Non-pigmented ciliary epithelial cell (primary cell): ENCODE measurements around the gene SHLD1.
"Not testable (repeated sequence)": the region's sequence is repeated elsewhere in the genome, so short reads cannot be mapped to it uniquely, and the experiment has no call there.

Experiments used
- DNase-seq: peaks from one replicate; pipeline ENCODE4 v3.0.0-alpha.2; 2010; ENCODE audit warnings: low read depth

Gene SHLD1

GRCh38 chr20:5735845-5736510 lies 14.2 kb upstream of the SHLD1 start:
- DNase-seq: no peak

DNA sequence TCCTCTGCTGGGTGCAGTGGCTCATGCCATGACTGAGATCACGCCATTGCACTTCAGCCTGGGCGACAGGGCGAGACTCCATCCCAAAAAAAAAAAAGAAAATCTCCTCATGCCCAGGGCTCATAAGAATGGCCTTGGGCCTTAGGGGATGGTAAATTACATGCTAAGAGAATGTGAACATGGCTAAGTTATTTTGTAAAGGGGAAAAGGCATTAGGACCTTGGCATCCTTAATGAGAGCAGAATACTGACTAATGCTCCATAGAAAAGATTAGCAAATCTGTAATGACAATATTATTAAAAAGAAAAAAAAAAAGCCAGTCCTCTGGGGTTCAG lies 12.6 kb upstream of the SHLD1 start:
- DNase-seq: no peak

GRCh38 chr20:5737966-5738365 lies 12.2 kb upstream of the SHLD1 start:
- no peak for DNase-seq

DNA sequence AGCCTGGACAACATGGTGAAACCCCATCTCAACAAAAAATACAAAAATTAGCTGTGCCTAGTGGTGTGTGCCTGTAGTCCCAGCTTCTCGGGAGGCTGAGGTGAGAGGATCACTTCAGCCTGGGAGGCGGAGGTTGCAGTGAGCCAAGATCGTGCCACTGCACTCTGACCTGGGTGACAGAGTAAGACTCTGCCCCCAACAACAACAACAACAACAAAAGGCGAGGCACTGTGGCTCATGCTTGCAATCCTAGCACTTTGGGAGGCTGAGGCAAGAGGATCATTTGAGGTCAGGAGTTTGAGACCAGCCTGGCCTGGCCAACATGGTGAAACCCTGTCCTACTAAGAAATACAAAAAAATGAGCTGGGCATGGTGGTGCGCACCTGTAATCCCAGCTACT lies 9.6 kb upstream of the SHLD1 start:
- DNase-seq: not testable (repeated sequence)

DNA sequence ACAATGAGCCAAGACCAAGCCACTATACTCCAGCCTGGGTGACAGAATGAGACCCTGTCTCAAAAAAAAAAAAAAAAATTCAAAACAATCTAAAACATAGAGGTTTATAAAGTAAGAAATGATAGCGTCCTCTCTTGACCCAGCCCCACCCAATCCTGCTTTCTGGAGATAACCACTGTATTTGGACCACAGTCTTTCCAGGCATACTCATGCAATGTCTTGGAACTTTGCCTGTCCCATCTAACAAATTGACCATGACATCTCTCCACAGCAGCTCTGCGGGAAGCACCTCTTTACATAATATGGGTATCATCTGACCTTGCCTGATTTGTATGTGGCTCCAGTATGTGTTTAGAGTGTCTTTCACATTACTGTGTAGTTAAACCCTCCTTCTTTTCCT lies 9.1 kb upstream of the SHLD1 start:
- DNase-seq: no peak

DNA sequence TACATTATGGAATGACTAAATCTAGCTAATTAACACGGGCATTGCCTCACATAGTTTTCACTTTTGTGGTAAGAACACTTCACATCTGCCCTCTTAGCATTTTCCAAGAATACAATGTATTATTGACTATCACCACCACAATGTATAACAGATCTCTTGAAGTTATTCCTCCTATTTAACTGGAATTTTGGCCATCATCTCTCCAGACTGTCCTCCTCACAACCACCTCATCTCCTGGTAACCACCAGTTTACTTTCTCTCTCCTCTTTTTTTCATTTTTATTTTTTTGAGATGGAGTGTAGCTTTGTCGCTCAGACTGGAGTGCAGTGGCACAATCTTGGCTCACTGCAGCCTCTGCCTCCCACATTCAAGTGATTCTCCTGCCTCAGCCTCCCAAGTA lies 8.2 kb upstream of the SHLD1 start:
- DNase-seq: no peak

- no peak for DNase-seq
Measured at GRCh38 chr20:5745416-5746030, 4.7 kb upstream of the SHLD1 start.

DNA sequence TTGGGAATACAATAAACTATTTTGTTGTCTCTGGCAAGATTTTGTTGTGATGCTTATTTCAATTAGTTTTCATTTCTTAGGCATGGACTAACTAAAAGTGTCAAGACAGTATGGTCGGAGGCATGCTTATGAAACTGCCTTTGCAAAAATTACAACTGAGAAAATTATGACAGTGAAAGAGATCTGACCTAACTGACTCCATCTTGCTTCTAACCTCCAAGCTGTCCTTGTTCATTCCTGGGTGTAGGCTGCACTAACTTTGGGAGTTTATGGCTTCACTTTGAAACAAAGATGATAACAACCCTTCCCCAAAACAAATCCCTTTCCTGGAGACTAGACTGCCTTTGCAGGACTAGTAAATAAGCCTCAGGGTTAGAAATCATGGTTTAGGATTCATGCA lies 4.1 kb upstream of the SHLD1 start:
- no peak for DNase-seq

DNA sequence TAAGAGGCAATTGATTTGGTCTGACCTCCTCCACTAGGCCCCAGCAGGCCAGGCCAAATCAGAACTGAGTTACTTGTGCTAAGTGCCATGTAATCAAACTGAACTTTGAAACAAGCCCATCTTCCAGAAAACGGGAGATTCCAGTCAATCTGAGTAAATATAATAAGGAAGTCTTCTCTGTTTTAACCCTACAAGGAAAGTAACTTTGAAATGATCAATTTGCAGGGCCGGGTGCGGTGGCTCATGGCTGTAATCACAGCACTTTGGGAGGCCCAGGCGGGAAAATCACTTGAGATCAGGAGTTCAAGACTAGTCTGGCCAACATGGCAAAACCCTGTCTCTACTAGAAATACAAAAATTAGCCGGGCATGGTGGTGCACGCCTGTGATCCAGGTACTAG lies 2.0 kb upstream of the SHLD1 start:
- no peak for DNase-seq

DNA sequence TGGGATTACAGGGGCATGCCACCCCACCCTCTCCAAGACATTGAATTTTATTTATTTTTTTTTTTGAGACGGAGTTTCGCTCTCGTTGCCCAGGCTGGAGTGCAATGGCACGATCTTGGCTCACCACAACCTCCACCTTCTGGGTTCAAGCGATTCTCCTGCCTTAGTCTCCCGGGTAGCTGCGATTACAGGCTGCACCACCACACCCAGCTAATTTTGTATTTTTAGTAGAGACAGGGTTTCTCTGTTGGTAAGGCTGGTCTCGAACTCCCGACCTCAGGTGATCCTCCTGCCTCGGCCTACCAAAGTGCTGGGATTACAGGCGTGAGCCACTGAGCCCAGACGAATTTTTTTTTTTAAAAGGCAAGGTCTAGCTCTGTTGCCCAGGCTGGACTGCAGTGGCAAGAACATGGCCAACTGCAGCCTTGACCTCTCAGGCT lies 669 bp upstream of the SHLD1 start:
- DNase-seq: not testable (repeated sequence)

GRCh38 chr20:5751856-5752255 lies 1.7 kb downstream of the SHLD1 start:
- no peak for DNase-seq

GRCh38 chr20:5753814-5754213 lies 3.6 kb downstream of the SHLD1 start:
- DNase-seq: no peak

GRCh38 chr20:5757949-5758348 lies 7.7 kb downstream of the SHLD1 start:
- no peak for DNase-seq

- no peak for DNase-seq
Measured at GRCh38 chr20:5766085-5766764, 16.0 kb downstream of the SHLD1 start.

DNA sequence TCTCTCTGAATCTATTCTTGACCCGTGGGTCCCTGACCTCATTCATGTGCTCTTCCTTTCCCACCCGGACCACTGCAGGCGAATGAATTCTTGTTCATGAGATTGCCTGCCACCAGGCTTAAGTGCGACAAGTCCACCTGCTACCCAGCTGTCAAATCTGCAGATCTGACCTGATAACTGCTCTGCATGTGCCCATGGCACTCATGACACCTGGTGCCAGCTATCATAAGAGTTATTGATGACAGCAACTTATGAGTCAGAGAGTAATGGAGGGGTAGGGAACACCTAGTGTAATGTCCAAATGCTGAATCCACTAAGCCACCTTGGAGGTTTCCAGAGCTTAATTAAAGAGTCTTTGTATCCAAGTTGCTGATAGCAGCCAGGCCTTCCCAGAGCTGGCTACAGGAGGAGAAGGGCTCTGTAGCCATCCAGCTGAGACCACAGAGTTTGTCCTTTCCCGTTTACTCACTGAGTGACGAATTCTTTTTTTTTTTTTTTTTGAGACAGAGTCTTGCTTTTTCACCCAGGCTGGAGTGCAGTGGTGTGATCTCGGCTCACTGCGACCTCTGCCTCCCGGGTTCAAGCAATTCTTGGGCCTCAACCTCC lies 17.4 kb downstream of the SHLD1 start:
- DNase-seq: no peak

DNA sequence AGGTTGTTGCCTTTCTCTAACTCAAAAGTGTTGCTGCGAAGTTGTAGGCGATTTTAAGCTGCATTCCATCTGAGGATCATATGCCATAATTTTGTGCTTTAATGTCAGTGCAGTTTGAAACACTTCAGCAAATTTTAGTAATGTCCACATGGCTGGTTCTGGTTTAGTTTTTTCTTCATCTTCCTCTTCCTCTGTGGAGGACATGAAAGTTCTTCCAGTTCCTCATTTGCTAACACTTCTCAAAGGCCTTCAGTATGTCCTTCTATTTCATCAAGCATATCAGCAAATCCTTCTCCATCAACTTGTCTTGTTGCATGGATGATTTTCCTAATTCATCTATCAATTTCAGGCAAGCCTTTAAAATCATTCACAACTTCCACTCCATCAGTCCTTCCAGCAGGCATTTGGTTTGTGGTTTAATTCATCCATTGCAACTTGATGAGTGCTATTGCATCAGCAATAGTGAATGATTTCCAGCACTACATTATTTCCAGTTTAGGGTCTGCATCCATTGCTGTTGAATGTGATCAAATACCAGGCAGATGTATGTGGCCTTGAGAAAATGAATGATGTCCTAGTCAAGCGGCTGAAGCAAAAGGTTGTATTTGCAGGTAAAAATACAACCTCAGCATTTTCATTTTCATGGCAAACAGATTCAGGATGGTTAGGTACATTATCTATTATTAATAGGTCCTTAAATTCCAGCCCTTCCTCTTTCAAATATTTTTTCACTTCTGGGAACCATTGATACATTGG lies 20.2 kb downstream of the SHLD1 start:
- DNase-seq: no peak

DNA sequence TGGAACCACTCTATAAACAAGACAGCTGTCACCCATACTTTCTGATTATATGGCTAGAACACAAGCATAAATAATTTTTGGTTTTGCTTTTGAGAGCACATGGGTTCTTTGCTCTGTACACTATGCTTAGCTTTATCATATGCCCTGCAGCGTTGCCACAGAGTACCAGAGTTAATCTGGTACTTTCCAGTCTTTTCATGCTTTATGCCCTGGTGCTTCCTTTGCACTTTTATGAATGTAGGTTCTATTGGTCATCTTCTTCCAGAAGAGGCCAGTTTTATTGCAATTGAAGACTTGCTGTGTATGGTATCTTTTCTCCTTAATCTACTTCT lies 20.8 kb downstream of the SHLD1 start:
- DNase-seq: no peak

DNA sequence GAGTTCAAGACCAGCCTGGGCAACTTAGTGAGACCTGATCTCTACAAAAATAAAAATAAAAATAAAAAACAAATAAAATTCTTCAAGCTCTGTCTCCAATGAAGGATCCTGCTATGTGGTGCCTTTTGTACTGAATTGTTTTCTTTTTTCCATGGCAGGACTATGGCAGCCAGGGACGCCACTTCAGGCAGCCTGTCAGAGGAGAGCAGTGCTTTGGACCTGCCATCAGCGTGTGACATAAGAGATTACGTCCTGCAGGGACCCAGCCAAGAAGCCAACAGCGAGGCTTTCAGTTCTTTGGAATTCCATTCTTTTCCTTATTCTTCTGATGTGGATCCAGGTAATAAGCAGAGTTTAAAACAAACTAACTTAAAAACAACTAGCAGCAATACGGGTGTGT lies 22.5 kb downstream of the SHLD1 start:
- DNase-seq: no peak

GRCh38 chr20:5773589-5773988 lies 23.4 kb downstream of the SHLD1 start:
- DNase-seq: no peak

DNA sequence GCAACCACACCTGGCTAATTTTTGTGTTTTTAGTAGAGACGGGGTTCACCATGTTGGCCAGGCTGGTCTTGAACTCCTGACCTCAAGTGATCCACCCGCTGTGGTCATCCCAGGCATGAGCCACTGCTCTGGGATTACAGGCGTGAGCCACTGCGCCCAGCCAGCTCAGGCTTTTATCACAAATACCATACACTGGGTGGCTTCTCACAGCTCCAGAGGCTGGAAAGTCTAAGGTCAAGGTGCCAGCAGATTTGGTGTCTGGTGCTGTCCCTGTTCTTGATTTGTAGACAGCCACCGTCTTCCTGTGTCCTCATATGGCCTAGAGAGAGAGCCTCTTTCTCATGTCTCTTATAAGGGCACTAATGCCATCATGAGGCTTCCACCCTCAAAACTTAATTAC lies 25.9 kb downstream of the SHLD1 start:
- DNase-seq: no peak

GRCh38 chr20:5779071-5779900 lies 29.1 kb downstream of the SHLD1 start:
- DNase-seq: no peak

GRCh38 chr20:5780846-5781217 lies 30.6 kb downstream of the SHLD1 start:
- DNase-seq: no peak
